NT2/D1 (cell line): ENCODE measurements around the gene OVCH2.

ENCODE experiments used
- DNase-seq: peaks from one replicate; pipeline ENCODE4 v3.0.0-alpha.2; 2011; ENCODE audit warnings: low read depth, low spot score
- H3K27me3 ChIP-seq: 2 replicates; pipeline ENCODE4 v1.6.0; 2011; ENCODE audit warnings: mild to moderate bottlenecking; ENCODE audit not compliant: insufficient read length, insufficient read depth
- H3K36me3 ChIP-seq: 2 replicates; pipeline ENCODE4 v1.6.1; 2011; ENCODE audit warnings: mild to moderate bottlenecking, low read length, mixed read lengths; ENCODE audit not compliant: insufficient read depth, insufficient read length
- H3K4me1 ChIP-seq: 2 replicates; pipeline ENCODE4 v1.5.1; 2011; ENCODE audit not compliant: insufficient read depth, insufficient read length
- H3K4me3 ChIP-seq: 2 replicates; pipeline ENCODE4 v1.5.1; 2011; ENCODE audit warnings: low read depth; ENCODE audit not compliant: insufficient read length
- H3K9ac ChIP-seq: 2 replicates; pipeline ENCODE4 v1.6.0; 2011; ENCODE audit warnings: low read depth; ENCODE audit not compliant: insufficient read length
- H3K9me3 ChIP-seq: 2 replicates; pipeline ENCODE4 v1.5.1; 2011; ENCODE audit warnings: mild to moderate bottlenecking, low read length; ENCODE audit not compliant: insufficient read depth
- SUZ12 ChIP-seq: IDR thresholded peaks from 2 replicates; pipeline ENCODE4 v1.6.1; 2011; ENCODE audit not compliant: insufficient read length, insufficient read depth; ENCODE audit errors: extremely low read depth
- YY1 ChIP-seq: IDR thresholded peaks from 2 replicates; pipeline ENCODE4 v1.6.1; 2011; ENCODE audit not compliant: insufficient read length, insufficient read depth
- ZNF274 ChIP-seq: IDR thresholded peaks from 2 replicates; pipeline ENCODE4 v1.6.1; 2011; ENCODE audit warnings: mild to moderate bottlenecking, low read depth, low read length

Gene OVCH2

GRCh38 chr11:7646866-7647265, 59.4 kb downstream of the OVCH2 start:
- no peak for TF ChIP-seq ZNF274
- no peak for TF ChIP-seq SUZ12
- no peak for TF ChIP-seq YY1
- no peak overlapping the region for H3K4me3 ChIP-seq
- H3K9me3 ChIP-seq, result no peaks in the 10 kb centered on the region
- H3K27me3 ChIP-seq, result no peaks in the 10 kb centered on the region
- DNase-seq, result no peak
- no peaks in the 10 kb centered on the region for H3K4me1 ChIP-seq
- peaks cover 22% of the 10 kb centered on the region for H3K36me3 ChIP-seq
- H3K9ac ChIP-seq, result no peak overlapping the region

- no peak for TF ChIP-seq SUZ12
- no peak for TF ChIP-seq ZNF274
- no peak for TF ChIP-seq YY1
- DNase-seq, result no peak
- Histone ChIP-seq H3K4me3 (no peak overlapping the region), H3K4me1 (no peaks in the 10 kb centered on the region), H3K36me3 (peaks cover 11% of the 10 kb centered on the region), H3K27me3 (no peaks in the 10 kb centered on the region), H3K9me3 (no peaks in the 10 kb centered on the region), H3K9ac (no peak overlapping the region)
Observed at GRCh38 chr11:7645206-7645605, 61.1 kb downstream of the OVCH2 start.

- Histone ChIP-seq H3K9me3 (no peaks in the 10 kb centered on the region), H3K27me3 (no peaks in the 10 kb centered on the region), H3K9ac (no peak overlapping the region), H3K4me1 (no peaks in the 10 kb centered on the region), H3K4me3 (no peak overlapping the region), H3K36me3 (peaks cover 1% of the 10 kb centered on the region)
- no peak for TF ChIP-seq SUZ12
- no peak for TF ChIP-seq YY1
- no peak for DNase-seq
Observed at GRCh38 chr11:7643314-7643713, 63.0 kb downstream of the OVCH2 start.

- no peak overlapping the region for H3K4me3 ChIP-seq
- no peaks in the 10 kb centered on the region for H3K36me3 ChIP-seq
- H3K27me3 ChIP-seq, result no peaks in the 10 kb centered on the region
- H3K9ac ChIP-seq, result no peak overlapping the region
- no peaks in the 10 kb centered on the region for H3K9me3 ChIP-seq
- H3K4me1 ChIP-seq, result no peaks in the 10 kb centered on the region
- DNase-seq, result no peak
- TF ChIP-seq SUZ12 (no peak), YY1 (no peak), ZNF274 (no peak)
Observed at GRCh38 chr11:7642747-7643146, 63.5 kb downstream of the OVCH2 start.

- H3K36me3 ChIP-seq, result no peaks in the 10 kb centered on the region
- no peaks in the 10 kb centered on the region for H3K9me3 ChIP-seq
- H3K9ac ChIP-seq, result no peak overlapping the region
- TF ChIP-seq SUZ12 (no peak), ZNF274 (no peak), YY1 (no peak)
- H3K4me3 ChIP-seq, result no peak overlapping the region
- no peaks in the 10 kb centered on the region for H3K4me1 ChIP-seq
- H3K27me3 ChIP-seq, result no peaks in the 10 kb centered on the region
- DNase-seq, result no peak
Observed at GRCh38 chr11:7640816-7641215, 65.5 kb downstream of the OVCH2 start.

GRCh38 chr11:7639643-7640025, 66.6 kb downstream of the OVCH2 start:
- no peak for DNase-seq
- no peaks in the 10 kb centered on the region for H3K4me1 ChIP-seq
- no peak overlapping the region for H3K4me3 ChIP-seq
- no peak for TF ChIP-seq YY1
- no peak for TF ChIP-seq ZNF274
- TF ChIP-seq SUZ12, result no peak
- no peak overlapping the region for H3K9ac ChIP-seq
- H3K36me3 ChIP-seq, result peaks cover 4% of the 10 kb centered on the region
- H3K27me3 ChIP-seq, result no peaks in the 10 kb centered on the region
- H3K9me3 ChIP-seq, result no peaks in the 10 kb centered on the region
